SK-N-SH treated with all-trans-retinoic acid at 6 μM for 48 hours (cell line): ENCODE data around the gene TRAK1.

Experiments used
- ATAC-seq: fragments of 200-7000 bp; cut with Tn5 transposase; 3 replicates; pipeline ENCODE4 v1.9.1; 2020; ENCODE audit warnings: mild to moderate bottlenecking, moderate library complexity
- CREB5 ChIP-seq: fragments of 250-450 bp; sonication (Bioruptor Pico); IDR thresholded peaks from 2 replicates; pipeline ENCODE4 v1.5.1; 2020; ENCODE audit warnings: low read depth, mild to moderate bottlenecking, moderate library complexity
- CSDC2 ChIP-seq: fragments of 250-450 bp; sonication (Bioruptor Pico); IDR thresholded peaks from 2 replicates; pipeline ENCODE4 v1.5.0; 2020; ENCODE audit warnings: mild to moderate bottlenecking, moderate library complexity
- CSRNP3 ChIP-seq: fragments of 250-450 bp; sonication (Bioruptor Pico); IDR thresholded peaks from 2 replicates; pipeline ENCODE4 v1.5.1; 2021; ENCODE audit warnings: mild to moderate bottlenecking, moderate library complexity
- ESRRG ChIP-seq: fragments of 250-450 bp; sonication (Bioruptor Pico); IDR thresholded peaks from 2 replicates; pipeline ENCODE4 v1.6.1; 2021; ENCODE audit warnings: mild to moderate bottlenecking
- GLIS3 ChIP-seq: fragments of 250-450 bp; sonication (Bioruptor Pico); IDR thresholded peaks from 2 replicates; pipeline ENCODE4 v1.5.0; 2020; ENCODE audit warnings: mild to moderate bottlenecking, moderate library complexity
- ISL1 ChIP-seq: fragments of 250-450 bp; sonication (Bioruptor Pico); IDR thresholded peaks from 2 replicates; pipeline ENCODE4 v2.1.2; 2022; ENCODE audit warnings: mild to moderate bottlenecking, moderate library complexity
- OSR1 ChIP-seq: fragments of 250-450 bp; sonication (Bioruptor Pico); IDR thresholded peaks from 2 replicates; pipeline ENCODE4 v1.8.0; 2022; ENCODE audit warnings: moderate library complexity, mild to moderate bottlenecking, inconsistent platforms
- PPARA ChIP-seq: fragments of 250-450 bp; sonication (Bioruptor Pico); IDR thresholded peaks from 2 replicates; pipeline ENCODE4 v1.5.0; 2020; ENCODE audit warnings: mild to moderate bottlenecking, borderline replicate concordance
- TOX ChIP-seq: fragments of 250-450 bp; sonication (Bioruptor Pico); IDR thresholded peaks from 2 replicates; pipeline ENCODE4 v1.8.0; 2021; ENCODE audit warnings: mild to moderate bottlenecking, moderate library complexity, borderline replicate concordance
- ZC3H10 ChIP-seq: fragments of 250-450 bp; sonication (Bioruptor Pico); IDR thresholded peaks from 2 replicates; pipeline ENCODE4 v1.5.1; 2021; ENCODE audit warnings: mild to moderate bottlenecking, moderate library complexity
- ZFP3 ChIP-seq: fragments of 250-450 bp; sonication (Bioruptor Pico); IDR thresholded peaks from 2 replicates; pipeline ENCODE4 v1.5.0; 2020; ENCODE audit warnings: mild to moderate bottlenecking, moderate library complexity
- ZNF565 ChIP-seq: fragments of 450-650 bp; formaldehyde crosslinking; conservative IDR thresholded peaks from 2 replicates; pipeline ENCODE4 v1.5.0; 2020; ENCODE audit warnings: low read depth, mild to moderate bottlenecking, moderate library complexity
- ZNF70 ChIP-seq: fragments of 450-650 bp; formaldehyde crosslinking; IDR thresholded peaks from 2 replicates; pipeline ENCODE4 v1.5.0; 2020; ENCODE audit warnings: mild to moderate bottlenecking, moderate library complexity
- ZNF8 ChIP-seq: fragments of 450-650 bp; formaldehyde crosslinking; IDR thresholded peaks from 2 replicates; pipeline ENCODE4 v1.5.0; 2020; ENCODE audit warnings: mild to moderate bottlenecking, moderate library complexity
- TF ChIP-seq, protein P1 (sequence below): fragments of 250-450 bp; sonication (Bioruptor Pico); IDR thresholded peaks from 2 replicates; pipeline ENCODE4 v1.5.0; 2020; ENCODE audit warnings: mild to moderate bottlenecking, moderate library complexity

The TRAK1 gene

DNA sequence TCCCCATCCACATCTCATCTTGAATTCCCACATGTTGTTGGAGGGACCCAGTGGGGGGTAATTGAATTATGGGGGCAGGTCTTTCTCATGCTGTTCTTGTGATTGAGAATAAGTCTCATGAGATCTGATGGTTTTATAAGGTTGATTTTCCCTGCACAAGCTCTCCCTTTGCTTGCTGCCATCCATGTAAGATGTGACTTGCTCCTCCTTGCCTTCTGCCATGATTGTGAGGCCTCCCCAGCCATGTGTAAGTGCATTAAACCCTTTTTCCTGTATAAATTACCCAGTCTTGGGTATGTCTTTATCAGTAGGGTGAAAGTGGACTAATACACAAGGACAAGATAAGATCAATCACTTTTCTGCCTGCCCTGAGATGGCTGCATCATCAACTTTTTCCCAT, 180.6 kb downstream of the TRAK1 start (continued):
- TF ChIP-seq ZNF70 (CRISPR knock-in tag) (no peak), TOX (CRISPR knock-in tag) (no peak), ZNF8 (no peak)

DNA sequence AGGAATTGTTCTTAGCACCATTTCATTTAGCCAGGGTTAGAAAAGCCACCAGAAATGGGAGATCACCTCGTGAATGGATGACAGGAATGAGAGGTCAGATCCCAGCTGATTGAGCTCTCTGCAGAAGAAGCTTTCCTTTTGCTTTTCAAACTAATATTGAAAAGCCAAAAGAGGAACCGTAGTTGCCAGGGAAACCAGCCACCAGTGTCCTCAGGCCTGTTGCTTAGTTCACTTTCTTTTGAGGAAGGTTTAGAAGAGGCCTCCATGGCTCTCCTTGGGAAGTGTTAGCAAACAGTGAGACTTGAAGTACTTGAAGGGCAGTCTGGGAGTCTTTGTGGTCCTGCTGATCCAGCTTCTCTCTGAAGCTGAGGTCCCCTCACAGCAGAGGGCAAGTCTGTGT, 182.2 kb downstream of the TRAK1 start:
- ATAC-seq, result no peak

DNA sequence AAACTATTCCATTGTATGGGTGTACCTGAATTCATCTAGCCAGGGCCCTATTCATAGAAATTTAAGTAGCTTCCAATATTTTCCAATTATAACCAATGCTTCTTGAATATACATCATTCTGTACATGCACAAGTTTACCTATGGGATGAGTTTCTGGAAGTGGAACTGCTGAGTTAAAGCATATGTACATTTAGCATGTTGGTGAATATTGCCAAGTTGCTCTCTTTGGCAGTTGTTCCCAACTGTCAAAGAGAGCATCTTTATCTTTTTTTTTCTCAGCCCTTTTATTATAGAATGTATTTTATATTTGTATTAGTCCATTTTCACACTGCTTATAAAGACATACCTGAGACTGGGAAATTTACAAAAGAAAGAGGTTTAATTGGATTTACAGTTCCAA, 183.1 kb downstream of the TRAK1 start:
- no peak for ATAC-seq
- TF ChIP-seq ISL1 (CRISPR knock-in tag) (no peak), ZNF8 (no peak), ZC3H10 (no peak), CSDC2 (no peak)

More for the DNA sequence above, 182.2 kb downstream of the TRAK1 start:
- TF ChIP-seq CSRNP3, result no peak
- TF ChIP-seq ZNF8, result no peak
- no peak for TF ChIP-seq PPARA (CRISPR knock-in tag)
- TF ChIP-seq ESRRG (CRISPR knock-in tag), result no peak
- TF ChIP-seq ZNF70 (CRISPR knock-in tag), result no peak
- no peak for TF ChIP-seq ZNF565 (CRISPR knock-in tag)
- TF ChIP-seq GLIS3 (CRISPR knock-in tag), result no peak
- no peak for TF ChIP-seq ISL1 (CRISPR knock-in tag)
- TF ChIP-seq CSDC2, result no peak
- no peak for TF ChIP-seq CREB5 (CRISPR knock-in tag)
- no peak for TF ChIP-seq ZFP3 (CRISPR knock-in tag)
- TF ChIP-seq, protein P1, sequence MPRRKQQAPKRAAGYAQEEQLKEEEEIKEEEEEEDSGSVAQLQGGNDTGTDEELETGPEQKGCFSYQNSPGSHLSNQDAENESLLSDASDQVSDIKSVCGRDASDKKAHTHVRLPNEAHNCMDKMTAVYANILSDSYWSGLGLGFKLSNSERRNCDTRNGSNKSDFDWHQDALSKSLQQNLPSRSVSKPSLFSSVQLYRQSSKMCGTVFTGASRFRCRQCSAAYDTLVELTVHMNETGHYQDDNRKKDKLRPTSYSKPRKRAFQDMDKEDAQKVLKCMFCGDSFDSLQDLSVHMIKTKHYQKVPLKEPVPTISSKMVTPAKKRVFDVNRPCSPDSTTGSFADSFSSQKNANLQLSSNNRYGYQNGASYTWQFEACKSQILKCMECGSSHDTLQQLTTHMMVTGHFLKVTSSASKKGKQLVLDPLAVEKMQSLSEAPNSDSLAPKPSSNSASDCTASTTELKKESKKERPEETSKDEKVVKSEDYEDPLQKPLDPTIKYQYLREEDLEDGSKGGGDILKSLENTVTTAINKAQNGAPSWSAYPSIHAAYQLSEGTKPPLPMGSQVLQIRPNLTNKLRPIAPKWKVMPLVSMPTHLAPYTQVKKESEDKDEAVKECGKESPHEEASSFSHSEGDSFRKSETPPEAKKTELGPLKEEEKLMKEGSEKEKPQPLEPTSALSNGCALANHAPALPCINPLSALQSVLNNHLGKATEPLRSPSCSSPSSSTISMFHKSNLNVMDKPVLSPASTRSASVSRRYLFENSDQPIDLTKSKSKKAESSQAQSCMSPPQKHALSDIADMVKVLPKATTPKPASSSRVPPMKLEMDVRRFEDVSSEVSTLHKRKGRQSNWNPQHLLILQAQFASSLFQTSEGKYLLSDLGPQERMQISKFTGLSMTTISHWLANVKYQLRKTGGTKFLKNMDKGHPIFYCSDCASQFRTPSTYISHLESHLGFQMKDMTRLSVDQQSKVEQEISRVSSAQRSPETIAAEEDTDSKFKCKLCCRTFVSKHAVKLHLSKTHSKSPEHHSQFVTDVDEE, result no peak
- TF ChIP-seq, all 23 proteins: peak for 0

DNA sequence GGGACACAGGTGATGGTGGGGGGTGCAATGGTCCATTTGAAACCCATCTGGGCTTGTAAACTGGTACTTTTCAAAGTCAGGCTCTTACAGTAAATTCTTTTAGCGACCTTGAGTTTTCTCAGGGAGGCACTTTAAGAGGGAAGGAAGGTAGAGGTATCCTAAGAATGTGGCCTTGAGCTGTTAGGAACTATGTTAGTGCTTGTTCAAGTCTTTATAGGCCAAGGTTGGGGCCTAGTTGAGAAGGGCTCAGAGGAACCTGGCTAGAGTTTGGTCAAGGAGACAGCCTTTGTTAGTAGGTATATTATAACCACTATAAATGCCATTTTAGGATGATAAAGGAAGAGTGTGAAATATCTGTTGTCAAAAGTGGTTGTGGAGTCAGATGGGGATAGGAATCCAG, 184.1 kb downstream of the TRAK1 start:
- no peak for ATAC-seq
- TF ChIP-seq ZNF8 (no peak), ISL1 (CRISPR knock-in tag) (no peak), CREB5 (CRISPR knock-in tag) (no peak), CSDC2 (no peak), OSR1 (CRISPR knock-in tag) (no peak)
- TF ChIP-seq, all 23 proteins: peak for 0
